Germinal center (tissue), 1 donor: ENCODE measurements around the gene MYL11.

Source experiments
- DNase-seq: peaks from one replicate; pipeline ENCODE4 v3.0.0; 2012; ENCODE audit warnings: mixed read lengths, low spot score

The MYL11 gene

DNA sequence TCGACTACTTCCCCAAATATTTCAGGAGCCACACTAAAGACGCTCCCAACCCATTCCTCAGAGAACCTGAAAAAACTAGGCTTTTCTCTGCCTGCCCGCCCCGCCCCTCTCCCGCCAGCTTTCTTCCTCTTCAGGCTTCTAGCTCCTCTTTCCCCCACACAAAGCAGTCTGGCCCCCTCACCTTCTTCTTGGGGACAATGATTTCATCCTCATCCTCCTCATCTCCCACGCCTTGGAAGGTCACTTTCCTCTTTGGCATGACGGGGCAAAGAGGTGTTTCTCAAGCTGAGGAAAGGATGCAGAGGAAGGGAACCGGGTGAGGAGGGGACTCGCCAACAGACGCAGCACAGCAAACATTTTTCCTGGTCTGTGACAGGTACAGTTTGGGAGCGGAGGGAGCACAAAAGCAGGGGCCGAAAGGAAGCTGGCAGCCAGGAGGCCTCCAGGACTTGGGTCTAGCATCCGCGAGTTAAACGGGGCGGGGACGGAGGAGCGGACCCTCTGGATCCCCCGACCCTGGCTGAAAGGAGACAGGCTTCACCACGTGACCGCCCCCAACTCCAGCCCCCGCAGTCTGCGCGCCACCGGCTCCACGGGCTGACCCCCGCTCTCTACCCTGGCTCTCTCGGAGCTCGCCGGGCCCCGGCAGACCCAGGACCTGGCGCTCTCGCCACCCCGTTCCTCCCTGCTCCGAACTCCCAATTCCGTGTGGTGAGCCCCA is 20.0 kb upstream of the MYL11 start:
- DNase-seq: no peak

DNA sequence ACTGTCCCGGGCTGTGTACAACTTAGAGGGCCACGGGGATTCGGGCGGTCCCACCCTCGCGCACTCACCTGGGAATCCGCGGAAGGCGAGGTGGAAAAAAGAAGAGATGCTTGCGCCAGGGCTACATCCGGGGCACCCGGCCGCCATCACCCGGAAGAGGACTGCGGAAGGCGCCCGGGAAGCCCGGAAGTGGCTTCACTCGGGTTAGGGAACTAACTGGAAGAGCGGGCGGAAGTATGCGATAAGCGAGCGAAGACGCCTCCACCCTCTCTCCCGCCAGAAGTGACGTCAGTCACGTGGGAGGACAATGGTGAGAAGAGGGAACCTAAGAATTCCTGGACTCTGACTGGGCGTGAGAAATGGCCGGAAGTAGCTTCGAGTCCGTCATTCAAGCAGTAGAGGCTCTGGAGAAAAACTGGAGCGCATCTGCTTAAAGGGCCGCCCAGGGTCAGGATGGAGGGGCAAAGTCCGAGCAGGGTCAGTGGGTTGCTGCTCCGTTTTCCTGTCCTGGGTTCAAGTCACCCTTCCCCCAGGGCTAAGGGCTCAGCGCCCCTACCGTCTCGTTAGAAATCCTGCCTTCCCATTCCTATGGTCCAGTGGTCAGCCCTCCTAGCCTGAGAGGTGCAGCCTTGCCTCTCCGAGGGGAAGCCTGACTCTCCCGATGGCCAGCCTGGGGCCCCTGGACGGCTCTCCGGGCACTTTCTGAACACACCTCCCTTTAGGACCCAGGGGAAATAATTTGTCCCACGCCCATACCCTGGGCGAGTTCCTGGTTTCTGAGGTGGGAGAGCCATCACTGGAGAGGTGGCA is 19.3 kb upstream of the MYL11 start, which contains the start of gene CD2BP2:
TSS of gene CD2BP2 (minus strand) at position 165 of the 810 bp plus-strand sequence. CDS start 627 bp downstream, outside the sequence.
- DNase-seq: peak; percentile 86

DNA sequence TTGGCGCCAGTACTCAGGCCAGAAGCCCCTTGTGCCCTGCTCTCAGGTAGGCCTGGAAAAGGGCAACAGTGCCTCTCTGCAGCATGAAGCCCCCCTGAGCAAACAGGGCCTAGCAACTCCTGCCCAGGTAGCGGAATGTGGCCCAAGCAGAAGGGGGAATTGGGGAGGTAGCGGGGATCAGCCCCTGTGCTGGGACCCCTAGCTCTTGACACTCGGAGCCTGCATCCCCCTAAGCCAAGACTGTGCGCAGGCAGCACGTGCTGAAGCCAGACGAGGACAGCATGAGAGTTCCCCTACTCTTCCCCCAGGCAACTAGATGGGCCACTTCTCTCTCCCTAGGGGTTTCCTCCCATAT is 18.7 kb upstream of the MYL11 start:
- DNase-seq: no peak

- no peak for DNase-seq
Measured at GRCh38 chr16:30356401-30357084, 18.1 kb upstream of the MYL11 start.

DNA sequence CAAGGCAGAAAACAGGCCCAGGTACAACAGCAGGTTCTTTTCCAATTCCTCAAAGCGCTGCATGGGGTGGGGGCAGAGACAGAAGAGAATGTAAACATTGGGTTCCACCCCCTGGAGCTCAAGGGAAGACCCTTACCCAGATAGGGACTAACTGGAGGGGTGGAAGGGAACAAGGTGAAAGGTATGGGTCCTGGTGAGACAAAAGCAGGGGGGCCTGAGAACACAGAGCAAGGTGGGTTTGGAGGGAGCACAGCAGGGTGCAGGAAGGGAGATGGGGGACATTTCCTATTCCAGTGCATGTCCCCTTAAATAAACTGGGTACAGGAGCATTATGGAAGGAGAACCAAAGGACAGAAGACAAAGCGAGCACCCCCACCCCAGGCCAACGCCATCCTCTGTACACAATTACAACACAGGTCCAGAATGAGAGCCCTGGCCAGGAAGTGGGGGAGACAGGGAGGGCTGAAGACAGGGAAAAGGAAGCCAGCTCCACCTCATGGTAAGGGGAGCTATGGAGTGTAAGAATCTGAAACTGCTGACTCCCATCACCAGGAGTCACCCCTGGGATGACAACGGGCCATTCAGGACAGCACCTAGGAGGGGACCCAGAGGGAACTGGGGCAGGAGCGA is 17.4 kb upstream of the MYL11 start:
- DNase-seq: no peak

DNA sequence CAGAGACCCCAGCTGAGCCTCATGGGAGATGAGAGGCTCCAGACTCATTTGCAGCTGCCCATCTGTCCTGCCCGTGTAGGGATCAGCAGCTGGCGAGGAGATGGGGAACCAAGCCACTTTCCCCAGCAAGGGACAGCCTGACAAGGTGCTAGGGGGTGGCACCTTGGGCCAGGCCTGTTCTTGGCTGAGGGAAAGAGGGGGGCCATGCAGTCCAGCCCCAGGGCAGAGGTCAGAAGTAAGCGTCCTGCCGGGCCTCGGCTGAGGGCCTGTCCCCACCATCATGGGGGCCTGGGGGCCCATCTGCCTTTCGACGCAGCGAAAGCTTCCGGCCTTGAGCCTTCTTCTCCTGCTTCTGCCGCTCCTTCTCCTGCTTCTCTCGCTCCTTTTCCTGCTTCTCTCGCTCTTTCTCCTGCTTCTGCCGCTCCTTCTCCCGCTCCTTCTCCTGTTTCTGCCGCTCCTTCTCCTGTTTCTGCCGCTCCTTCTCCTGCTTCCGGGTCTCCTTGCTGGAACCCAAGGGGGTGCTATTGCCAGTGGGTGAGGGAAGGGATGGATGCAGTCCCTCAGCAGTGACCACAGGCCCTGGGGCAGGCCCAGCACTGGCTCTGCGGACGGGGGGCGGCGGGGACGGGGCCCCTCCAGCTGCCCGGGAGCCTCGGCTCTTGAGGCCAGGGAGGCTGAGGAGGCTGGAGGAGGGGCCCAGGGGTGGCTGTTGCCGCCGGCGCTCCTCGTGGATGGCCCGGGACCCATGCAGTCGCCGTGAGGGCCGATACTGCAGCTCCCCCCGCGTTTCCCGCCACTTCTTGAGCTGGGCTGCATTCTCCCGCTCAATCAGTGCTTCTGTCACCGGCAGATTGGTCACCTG is 16.7 kb upstream of the MYL11 start:
- DNase-seq: no peak

- no peak for DNase-seq
Measured at GRCh38 chr16:30358577-30358936, 16.0 kb upstream of the MYL11 start.

- no peak for DNase-seq
Measured at GRCh38 chr16:30358990-30359870, 15.4 kb upstream of the MYL11 start.

DNA sequence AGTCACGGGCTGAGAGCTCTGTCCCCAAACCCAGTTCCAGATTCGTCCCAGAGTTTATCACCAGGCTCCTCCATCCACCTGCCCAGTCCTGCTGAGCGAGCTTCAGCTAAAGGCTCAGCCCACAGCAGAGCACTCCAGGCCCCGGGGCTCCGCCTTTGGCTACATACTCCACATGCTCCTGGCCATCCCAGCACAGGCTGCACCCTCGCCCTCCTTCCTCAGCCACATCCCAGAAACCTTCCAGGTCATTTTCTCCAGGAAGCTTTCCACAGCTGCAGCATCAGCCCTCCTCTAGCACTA is 14.8 kb upstream of the MYL11 start:
- no peak for DNase-seq

DNA sequence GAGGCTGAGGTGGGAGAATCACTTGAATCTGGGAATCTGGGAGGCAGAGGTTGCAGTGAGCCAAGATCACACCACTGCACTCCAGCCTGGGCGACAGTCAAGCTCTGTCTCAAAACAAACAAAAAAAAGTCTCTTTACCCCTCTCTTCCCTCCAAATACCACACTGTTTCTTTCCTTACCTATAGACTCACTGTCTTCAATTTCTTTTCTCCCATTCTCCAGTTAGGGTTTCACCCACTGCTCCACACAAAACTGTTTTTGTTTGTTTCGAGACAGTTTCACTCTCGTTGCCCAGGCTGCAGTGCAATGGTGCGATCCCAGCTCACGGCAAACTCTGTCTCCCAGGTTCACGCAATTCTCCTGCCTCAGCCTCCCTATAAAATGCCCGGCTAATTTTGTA is 13.4 kb upstream of the MYL11 start:
- no peak for DNase-seq

- DNase-seq: no peak
Measured at GRCh38 chr16:30365200-30365599, 9.4 kb upstream of the MYL11 start.

GRCh38 chr16:30366511-30366910 is 8.1 kb upstream of the MYL11 start:
- DNase-seq: no peak

- DNase-seq: no peak
Measured at GRCh38 chr16:30367349-30368009, 7.1 kb upstream of the MYL11 start.

GRCh38 chr16:30368122-30368791 is 6.3 kb upstream of the MYL11 start:
- no peak for DNase-seq

DNA sequence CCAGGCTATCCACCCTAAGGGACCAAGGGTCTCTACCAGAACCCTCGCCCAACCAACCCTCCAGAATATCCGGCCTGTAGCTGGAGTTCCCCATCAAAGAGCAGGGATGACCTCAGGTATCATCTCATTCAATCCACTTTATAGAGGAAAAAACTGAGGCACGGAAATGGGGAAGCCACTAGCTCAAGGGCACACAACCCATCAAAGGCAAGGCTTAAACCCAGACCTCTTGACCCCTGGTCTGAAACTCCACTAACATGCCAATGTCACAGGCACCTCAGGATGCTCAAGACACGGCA is 5.9 kb upstream of the MYL11 start:
- no peak for DNase-seq

DNA sequence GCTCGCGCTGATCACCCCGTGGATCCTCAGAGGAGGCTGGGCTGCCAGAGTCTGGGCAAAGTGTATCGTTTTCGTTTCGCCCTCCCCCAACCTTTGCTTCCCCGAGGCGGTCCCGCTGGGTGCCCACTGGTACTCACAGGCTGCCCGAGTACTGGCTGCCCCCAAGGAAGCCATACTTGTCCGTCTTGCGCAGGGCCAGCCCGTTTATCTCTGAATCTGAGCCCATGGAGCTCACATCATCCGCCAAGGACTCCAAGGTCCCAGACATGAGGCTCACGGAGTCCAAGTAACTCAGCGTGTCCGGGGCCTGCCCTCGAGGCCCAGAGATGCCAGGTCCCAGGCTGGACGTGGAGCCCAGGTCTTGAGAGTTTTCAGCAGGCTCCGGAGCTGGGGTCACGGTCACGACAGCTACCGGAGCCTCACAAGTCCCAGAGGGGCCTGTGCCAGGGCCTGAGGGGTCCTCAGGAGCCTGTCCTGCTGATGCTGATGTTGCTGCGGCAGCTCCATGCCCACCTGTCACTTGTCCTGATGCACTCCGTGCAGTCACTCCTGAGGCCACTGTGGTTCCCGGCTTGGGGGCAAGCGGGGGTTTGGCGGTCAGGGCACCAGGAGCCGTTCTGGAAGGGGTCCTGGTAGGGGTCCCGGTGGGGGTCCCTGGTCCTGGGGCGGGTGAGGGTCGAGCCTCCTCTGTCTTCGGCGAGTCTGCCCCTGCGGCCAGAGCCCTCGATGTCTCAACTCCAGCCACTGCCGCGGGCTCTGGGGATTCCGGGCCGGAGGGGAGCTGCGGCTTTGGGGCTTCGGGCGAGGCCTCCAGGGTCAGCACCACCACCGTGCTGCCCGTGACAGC is 5.3 kb upstream of the MYL11 start:
- no peak for DNase-seq

DNA sequence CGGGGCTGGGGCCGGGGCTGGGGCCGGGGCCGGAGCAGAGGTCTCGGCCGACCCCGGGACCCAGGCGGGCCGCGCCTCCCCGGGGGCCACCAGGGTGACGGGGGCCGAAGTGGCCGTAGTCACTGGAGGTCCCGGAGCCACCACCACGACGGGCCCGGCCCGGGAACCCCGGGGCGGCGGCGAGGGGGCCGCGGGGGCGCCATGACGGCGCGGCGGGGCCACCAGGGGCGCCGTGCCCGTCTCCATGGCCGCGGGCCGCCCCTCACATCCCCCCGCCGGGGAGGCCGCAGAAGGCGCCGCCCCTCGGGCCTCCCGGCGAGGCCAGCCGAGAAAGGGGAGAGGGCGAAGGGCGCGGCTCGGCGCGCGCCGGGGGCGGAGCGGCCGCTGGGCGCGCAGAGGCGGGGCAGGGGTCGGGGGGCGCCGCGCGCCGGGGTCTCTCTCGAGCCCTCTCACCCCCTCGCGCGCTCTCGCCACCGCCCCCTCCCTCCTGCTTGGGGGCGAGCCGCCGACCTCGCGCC is 4.6 kb upstream of the MYL11 start:
- DNase-seq: no peak

DNA sequence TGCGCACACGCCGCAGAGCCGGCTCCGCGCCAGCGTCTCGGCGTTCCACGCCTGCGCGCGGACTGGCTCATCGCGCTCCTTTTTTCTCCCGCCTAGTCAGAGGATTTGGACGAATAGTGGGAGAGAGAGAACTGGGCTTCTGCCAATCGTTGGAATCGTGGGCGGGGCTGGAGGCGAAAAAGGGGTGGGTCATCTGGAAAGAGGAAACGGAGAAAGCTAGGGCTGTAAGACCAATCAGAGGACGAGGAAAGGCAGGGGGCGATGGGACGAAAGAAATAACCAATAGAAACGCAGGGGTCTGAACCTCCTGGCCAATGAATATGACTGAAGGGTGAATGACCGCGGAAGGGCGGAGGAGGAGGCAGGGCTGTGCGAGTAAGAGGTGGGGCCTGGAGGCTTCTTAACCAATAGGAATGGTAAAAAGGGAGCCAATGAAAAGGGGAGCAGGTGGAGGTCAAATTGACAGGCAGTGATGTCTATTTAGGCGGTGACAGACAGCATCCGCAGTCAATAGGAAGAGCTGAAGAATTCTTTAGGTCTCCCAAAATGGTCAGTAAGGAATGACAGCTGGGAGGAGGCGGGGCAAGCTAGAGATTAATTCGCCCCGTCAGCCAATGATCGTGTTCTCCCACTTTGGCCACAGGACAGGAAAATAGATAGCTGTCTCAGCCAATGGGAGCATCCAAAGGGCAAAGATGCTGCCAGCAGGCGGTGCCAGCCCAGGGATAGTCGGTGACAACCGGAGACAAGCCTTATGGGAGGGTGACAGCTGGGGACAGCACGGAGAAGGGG is 4.0 kb upstream of the MYL11 start, which contains the start of gene TBC1D10B:
TSS of gene TBC1D10B (minus strand) at position 39 of the 792 bp plus-strand sequence. CDS start 311 bp downstream, outside the sequence.
- DNase-seq: peak; percentile 98
